GM23248 (cell line): ENCODE data around the gene FBXL2. TPM values are rescaled to one million over a fixed set of nuclear protein-coding genes. Genes with fewer than 3 reads are reported as not detected.
"Not testable (repeated sequence)": the region's sequence is repeated elsewhere in the genome, so short reads cannot be mapped to it uniquely, and the experiment has no call there.

Experiments
- DNase-seq: peaks from one replicate; pipeline ENCODE4 v3.0.0-alpha.2; 2015
- H2AFZ ChIP-seq: fragments of 200-600 bp; sonication (generic); 2 replicates; pipeline ENCODE4 v1.6.1; 2016; ENCODE audit warnings: antibody characterized with exemption
- H3F3A ChIP-seq: fragments of 200-600 bp; sonication (generic); 2 replicates; pipeline ENCODE4 v1.6.1; 2016; ENCODE audit warnings: mild to moderate bottlenecking, antibody characterized with exemption, mixed run types; ENCODE audit not compliant: insufficient read depth
- H3K27ac ChIP-seq: fragments of 200-600 bp; sonication (generic); 2 replicates; pipeline ENCODE4 v1.5.1; 2016; ENCODE audit warnings: mild to moderate bottlenecking
- H3K27me3 ChIP-seq: fragments of 200-600 bp; sonication (generic); replicated peaks from 2 replicates; pipeline ENCODE4 v1.6.1; 2016; ENCODE audit warnings: mild to moderate bottlenecking; ENCODE audit not compliant: insufficient read depth
- H3K36me3 ChIP-seq: fragments of 200-600 bp; sonication (generic); 2 replicates; pipeline ENCODE4 v1.6.1; 2016; ENCODE audit warnings: low read depth, mild to moderate bottlenecking
- H3K4me1 ChIP-seq: fragments of 200-600 bp; sonication (generic); 2 replicates; pipeline ENCODE4 v1.6.1; 2016; ENCODE audit warnings: mild to moderate bottlenecking; ENCODE audit not compliant: insufficient read depth
- H3K4me2 ChIP-seq: fragments of 200-600 bp; sonication (generic); one replicate; pipeline ENCODE4 v1.6.1; 2016; ENCODE audit warnings: mild to moderate bottlenecking; ENCODE audit not compliant: unreplicated experiment
- H3K4me3 ChIP-seq: fragments of 200-600 bp; sonication (generic); 2 replicates; pipeline ENCODE4 v1.5.1; 2016; ENCODE audit warnings: mild to moderate bottlenecking
- H3K79me2 ChIP-seq: fragments of 200-600 bp; sonication (generic); 2 replicates; pipeline ENCODE4 v1.6.1; 2016; ENCODE audit warnings: mild to moderate bottlenecking; ENCODE audit not compliant: insufficient read depth
- H3K9ac ChIP-seq: fragments of 200-600 bp; sonication (generic); 2 replicates; pipeline ENCODE4 v1.6.1; 2016; ENCODE audit warnings: mild to moderate bottlenecking
- H3K9me2 ChIP-seq: fragments of 200-600 bp; sonication (generic); 2 replicates; pipeline ENCODE4 v1.6.1; 2016; ENCODE audit warnings: mixed run types, mild to moderate bottlenecking, moderate library complexity; ENCODE audit not compliant: insufficient read depth
- H3K9me3 ChIP-seq: fragments of 200-600 bp; sonication (generic); one replicate; pipeline ENCODE4 v1.6.1; 2017; ENCODE audit warnings: low read depth
- H4K20me1 ChIP-seq: fragments of 200-600 bp; sonication (generic); 2 replicates; pipeline ENCODE4 v1.6.0; 2016; ENCODE audit not compliant: insufficient read depth
- EZH2 ChIP-seq: fragments of 200-600 bp; sonication (generic); IDR thresholded peaks from 2 replicates; pipeline ENCODE4 v1.6.1; 2018; ENCODE audit warnings: antibody characterized with exemption, mild to moderate bottlenecking; ENCODE audit not compliant: insufficient read depth, poor library complexity, severe bottlenecking
- EZH2phosphoT487 ChIP-seq: fragments of 200-600 bp; sonication (generic); IDR thresholded peaks from 2 replicates; pipeline ENCODE4 v1.6.1; 2018; ENCODE audit warnings: antibody characterized with exemption, moderate library complexity, mild to moderate bottlenecking, low read depth; ENCODE audit not compliant: insufficient read depth
- WGBS, 2 experiments: methylation state at CpG; one replicate each; pipeline ENCODE4 v1.1.6; 2015 to 2017; ENCODE audit warnings: low lambda C conversion rate in 2 of 2, low coverage in 1 of 2; ENCODE audit errors: missing lambda C conversion rate in 2 of 2; 5-methylcytosine and 5-hydroxymethylcytosine counted together
- in situ Hi-C: fragments of 300-500 bp; cut with MboI; formaldehyde crosslinking; loops from 2 replicates; pipeline ENCODE4 v1.15.0; 2020
- polyA plus RNA-seq: library from polyadenylated mRNA; unstranded; fragments of >200 nt; fragmentation: Nextera tagmentation; extraction: Ambion mirVana; gene quantifications from 2 replicates; pipeline ENCODE4 v1.2.1, GENCODE V29; 2016
- total RNA-seq: library from RNA; depleted of rRNA; stranded (reverse); fragments of >200 nt; shearing (Covaris generic); gene quantifications from 2 replicates; pipeline ENCODE4 v1.2.3, GENCODE V29; 2014

The FBXL2 gene
- total and polyA plus RNA-seq, 2 experiments from 2014 or later: 3.2 to 3.4 TPM

DNA sequence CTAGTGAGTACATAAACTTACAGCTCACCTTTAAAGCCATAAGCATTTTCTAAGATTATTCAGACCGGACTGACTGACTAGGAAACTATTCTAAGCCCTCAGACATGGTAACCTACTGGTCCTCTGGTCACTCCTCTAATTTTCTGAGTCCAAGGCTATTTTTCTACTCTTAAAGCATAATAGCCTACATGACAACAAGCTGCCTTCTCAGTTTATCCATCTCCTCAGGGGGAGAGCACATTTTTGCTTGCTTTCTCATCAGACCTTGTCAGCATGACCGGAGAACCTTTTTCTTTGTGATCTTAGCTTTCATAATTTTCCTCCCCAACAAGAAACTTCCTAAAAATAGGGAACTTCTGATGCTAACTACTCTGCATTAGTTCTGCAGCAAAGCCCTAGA lies 124.5 kb downstream of the FBXL2 start:
- H3K4me3 ChIP-seq: no peak overlapping the region
- in situ Hi-C loops: no loop called here
- DNase-seq: peak; percentile 43
- peaks cover 15% of the 10 kb centered on the region for H3K4me1 ChIP-seq
- H3K9me2 ChIP-seq: no peaks in the 10 kb centered on the region
- H3K27ac ChIP-seq: peak overlapping the region; percentile 33
- H3K36me3 ChIP-seq: peaks cover 65% of the 10 kb centered on the region
- H4K20me1 ChIP-seq: no peaks in the 10 kb centered on the region
- peaks cover 40% of the 10 kb centered on the region for H3K79me2 ChIP-seq
- peak overlapping the region; percentile 14 for H3K4me2 ChIP-seq
- WGBS, 2 experiments: 53 to 58% methylated on average over 2 of the region's 2 CpGs
- H3F3A ChIP-seq: peaks cover 27% of the 10 kb centered on the region
- no peak for TF ChIP-seq EZH2phosphoT487
- no peak for TF ChIP-seq EZH2
- H3K9me3 ChIP-seq: no peaks in the 10 kb centered on the region
- no peak overlapping the region for H3K9ac ChIP-seq
- no peak overlapping the region for H2AFZ ChIP-seq
- H3K27me3 ChIP-seq: no peaks in the 10 kb centered on the region

DNA sequence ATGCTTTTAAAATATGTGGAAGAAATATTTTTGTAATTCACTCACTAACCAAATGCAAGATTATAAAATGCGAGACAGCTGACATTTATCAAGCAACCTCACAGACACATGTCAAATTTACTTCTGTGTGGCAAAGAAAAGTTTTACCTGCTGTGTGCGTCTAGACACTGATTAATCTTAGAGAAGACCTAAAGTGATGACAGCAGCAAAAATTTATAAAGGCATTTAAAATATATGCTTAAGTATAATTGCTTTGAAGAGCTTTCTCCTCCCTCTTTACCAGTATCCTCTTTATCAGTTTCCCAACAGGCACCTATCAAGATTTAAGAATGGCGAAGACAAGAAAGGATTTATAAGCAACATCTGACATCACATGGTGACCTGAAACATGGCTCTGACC lies 125.7 kb downstream of the FBXL2 start:
- 97 to 98% methylated on average over 3 of the region's 3 CpGs for WGBS, 2 experiments

DNA sequence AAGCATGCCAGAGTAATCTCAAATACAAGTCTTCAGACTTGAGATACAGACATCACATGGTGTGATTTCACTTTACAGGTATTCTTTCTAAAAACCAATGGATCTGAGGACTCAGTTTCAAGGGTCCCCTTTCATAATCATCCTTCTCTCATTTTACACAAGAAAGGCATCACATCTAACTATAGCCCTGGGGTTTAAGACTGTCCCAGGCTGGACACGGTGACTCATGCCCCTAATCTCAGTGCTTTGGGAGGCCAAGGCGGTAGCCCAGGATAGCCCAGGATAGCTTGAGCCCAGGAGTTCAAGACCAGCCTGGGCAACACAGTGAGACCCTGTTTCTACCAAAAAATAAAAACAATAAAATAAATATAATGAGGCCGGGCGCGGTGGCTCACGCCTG lies 126.5 kb downstream of the FBXL2 start:
- Histone ChIP-seq H2AFZ (no peak overlapping the region), H3K36me3 (peaks cover 68% of the 10 kb centered on the region), H3K9ac (no peak overlapping the region), H4K20me1 (no peaks in the 10 kb centered on the region), H3K9me3 (no peaks in the 10 kb centered on the region), H3K4me1 (peaks cover 15% of the 10 kb centered on the region), H3K4me3 (no peak overlapping the region), H3K4me2 (no peak overlapping the region), H3K79me2 (peaks cover 30% of the 10 kb centered on the region), H3K27ac (no peak overlapping the region), H3F3A (peaks cover 23% of the 10 kb centered on the region), H3K27me3 (no peaks in the 10 kb centered on the region), H3K9me2 (no peaks in the 10 kb centered on the region)
- DNase-seq: no peak
- 98 to 99% methylated on average over 6 of the region's 6 CpGs for WGBS, 2 experiments
- in situ Hi-C loops: no loop called here
- no peak for TF ChIP-seq EZH2
- no peak for TF ChIP-seq EZH2phosphoT487

More for the DNA sequence above, 125.7 kb downstream of the FBXL2 start:
- Histone ChIP-seq H2AFZ (no peak overlapping the region), H3K4me3 (no peak overlapping the region), H3K27ac (no peak overlapping the region), H3K9ac (no peak overlapping the region), H3K79me2 (peaks cover 33% of the 10 kb centered on the region), H4K20me1 (no peaks in the 10 kb centered on the region), H3F3A (peaks cover 23% of the 10 kb centered on the region), H3K9me2 (no peaks in the 10 kb centered on the region), H3K27me3 (no peaks in the 10 kb centered on the region), H3K4me2 (no peak overlapping the region), H3K9me3 (no peaks in the 10 kb centered on the region), H3K36me3 (peaks cover 68% of the 10 kb centered on the region), H3K4me1 (peaks cover 15% of the 10 kb centered on the region)
- TF ChIP-seq EZH2phosphoT487: no peak
- no peak for TF ChIP-seq EZH2
- in situ Hi-C loops: no loop called here
- no peak for DNase-seq

DNA sequence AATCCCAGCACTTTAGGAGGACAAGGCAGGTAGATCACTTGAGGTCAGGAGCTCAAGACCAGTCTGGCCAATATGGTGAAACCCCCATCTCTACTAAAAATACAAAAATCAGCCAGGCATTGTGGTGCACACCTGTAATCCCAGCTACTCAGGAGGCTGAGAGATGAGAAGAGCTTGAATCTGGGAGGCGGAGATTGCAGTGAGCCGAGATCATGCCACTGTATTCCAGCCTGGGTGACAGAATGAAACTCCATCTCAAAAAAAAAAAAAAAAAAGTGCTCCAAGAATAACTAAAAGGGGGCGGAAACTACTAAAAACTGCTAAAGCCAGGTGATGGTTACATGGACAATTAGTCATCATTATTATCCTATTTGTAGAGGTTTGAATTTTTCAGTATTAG lies 133.6 kb downstream of the FBXL2 start:
- H3K9ac ChIP-seq, H3K4me1 ChIP-seq, in situ Hi-C loops, H3K9me3 ChIP-seq, H3K9me2 ChIP-seq, DNase-seq, H3K27me3 ChIP-seq, H2AFZ ChIP-seq, H3K4me3 ChIP-seq, H3K4me2 ChIP-seq, H4K20me1 ChIP-seq, H3F3A ChIP-seq, H3K27ac ChIP-seq: not testable (repeated sequence)
- peaks cover 76% of the 10 kb centered on the region for H3K79me2 ChIP-seq
- 84 to 100% methylated on average over 2 to 3 of the region's 3 CpGs for WGBS, 2 experiments
- H3K36me3 ChIP-seq: peaks cover 60% of the 10 kb centered on the region

DNA sequence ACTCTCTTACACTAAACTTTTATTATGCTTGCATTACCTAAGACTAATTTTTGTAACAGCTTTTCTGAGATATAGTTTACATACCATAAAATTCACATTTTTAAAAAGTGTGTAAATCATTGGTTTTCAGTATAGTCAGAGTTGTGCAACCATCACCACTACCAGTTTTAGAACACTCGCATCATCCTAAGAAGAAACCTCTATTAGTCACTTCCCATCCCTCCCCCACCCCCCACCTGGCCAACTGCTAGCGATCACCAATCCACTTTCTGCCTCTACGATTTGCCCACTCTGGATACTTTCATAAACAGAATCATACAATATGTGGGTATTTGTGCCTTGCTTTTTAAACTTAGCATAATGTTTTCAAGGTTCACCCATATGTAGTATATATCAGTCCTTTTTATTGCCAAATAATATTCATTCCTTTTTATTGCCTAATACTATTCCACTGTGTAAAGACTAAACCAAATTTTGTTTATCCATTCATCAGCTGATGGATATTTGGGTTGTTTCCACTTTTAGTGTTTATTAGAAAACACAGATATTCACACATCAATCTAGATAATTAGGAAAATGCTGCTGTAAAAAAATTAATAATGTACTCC lies 139.9 kb downstream of the FBXL2 start:
- peaks cover 23% of the 10 kb centered on the region; the same call in 1 of the 2 replicates for H3K36me3 ChIP-seq
- peaks cover 100% of the 10 kb centered on the region for H3K79me2 ChIP-seq
- H4K20me1 ChIP-seq: no peaks in the 10 kb centered on the region

More for the DNA sequence above, 139.9 kb downstream of the FBXL2 start:
- WGBS, 2 experiments: 64 to 70% methylated on average over 3 of the region's 3 CpGs
- peak; percentile 41 for DNase-seq
- Histone ChIP-seq H3K9ac (no peak overlapping the region), H3K27me3 (no peaks in the 10 kb centered on the region), H3K9me2 (no peaks in the 10 kb centered on the region), H3K27ac (no peak overlapping the region), H3K4me3 (no peak overlapping the region), H3K4me2 (no peak overlapping the region), H2AFZ (no peak overlapping the region), H3K4me1 (peaks cover 13% of the 10 kb centered on the region), H3F3A (peaks cover 15% of the 10 kb centered on the region; the same call in 1 of the 2 replicates), H3K9me3 (no peaks in the 10 kb centered on the region)
- TF ChIP-seq EZH2 (no peak), EZH2phosphoT487 (no peak)
- in situ Hi-C loops: no loop called here
